IPS-18c (cell line): ENCODE results near the gene KDSR.

Source experiments
- H3K4me3 ChIP-seq: 2 replicates; pipeline ENCODE4 v1.7.0; 2013; ENCODE audit warnings: low read depth, mild to moderate bottlenecking, low read length, moderate library complexity; ENCODE audit not compliant: insufficient read depth
- H3K9me3 ChIP-seq: one replicate; pipeline ENCODE4 v1.6.1; 2013; ENCODE audit warnings: mild to moderate bottlenecking, low read length, moderate library complexity; ENCODE audit not compliant: control insufficient read depth, insufficient read depth

Gene KDSR

DNA sequence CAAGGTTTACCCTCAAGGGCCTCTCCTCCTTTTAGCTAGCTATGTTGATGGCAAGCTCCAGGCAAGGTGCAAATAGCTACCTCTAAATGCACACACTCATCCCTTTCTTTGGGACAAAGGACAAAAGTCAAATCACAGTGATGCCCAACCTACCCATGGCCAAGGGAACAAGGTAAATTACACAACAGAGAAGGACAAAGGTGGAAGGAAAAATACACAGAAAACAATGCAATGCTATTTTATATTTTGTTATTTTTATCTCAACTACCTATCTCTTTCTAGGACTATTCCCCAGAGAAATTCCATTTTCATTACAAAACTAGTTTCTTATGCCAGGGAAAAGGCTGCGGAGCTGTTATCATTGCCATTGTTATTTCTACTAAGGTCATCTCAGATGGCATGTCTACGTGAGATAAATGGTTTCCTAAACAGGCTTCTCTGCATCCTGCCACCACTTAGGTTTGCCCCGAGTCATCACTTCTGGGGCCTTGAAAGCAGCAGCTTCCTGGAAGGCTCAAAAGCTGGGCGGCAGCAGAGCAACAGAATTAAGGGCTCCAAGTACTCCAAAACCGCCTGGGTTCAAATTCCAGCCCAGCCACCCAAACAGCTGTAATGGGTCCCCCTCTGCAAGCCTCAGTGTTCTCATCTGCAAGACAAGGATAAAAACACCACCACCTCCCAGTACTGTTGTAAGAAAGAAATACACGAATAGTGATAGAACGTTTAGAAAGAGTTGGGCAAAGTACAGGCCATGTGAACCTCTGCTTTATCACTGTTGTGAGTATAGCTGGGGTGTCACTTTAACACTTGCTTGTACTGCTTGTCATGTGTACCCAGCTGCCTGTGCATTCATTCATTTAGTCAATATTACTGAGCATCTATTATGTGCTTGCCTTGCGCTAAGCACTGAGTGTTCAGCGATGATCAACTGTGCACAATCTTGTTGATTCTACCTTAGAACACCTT lies 68.3 kb downstream of the KDSR start:
- H3K9me3 ChIP-seq = no peaks in the 10 kb centered on the region

DNA sequence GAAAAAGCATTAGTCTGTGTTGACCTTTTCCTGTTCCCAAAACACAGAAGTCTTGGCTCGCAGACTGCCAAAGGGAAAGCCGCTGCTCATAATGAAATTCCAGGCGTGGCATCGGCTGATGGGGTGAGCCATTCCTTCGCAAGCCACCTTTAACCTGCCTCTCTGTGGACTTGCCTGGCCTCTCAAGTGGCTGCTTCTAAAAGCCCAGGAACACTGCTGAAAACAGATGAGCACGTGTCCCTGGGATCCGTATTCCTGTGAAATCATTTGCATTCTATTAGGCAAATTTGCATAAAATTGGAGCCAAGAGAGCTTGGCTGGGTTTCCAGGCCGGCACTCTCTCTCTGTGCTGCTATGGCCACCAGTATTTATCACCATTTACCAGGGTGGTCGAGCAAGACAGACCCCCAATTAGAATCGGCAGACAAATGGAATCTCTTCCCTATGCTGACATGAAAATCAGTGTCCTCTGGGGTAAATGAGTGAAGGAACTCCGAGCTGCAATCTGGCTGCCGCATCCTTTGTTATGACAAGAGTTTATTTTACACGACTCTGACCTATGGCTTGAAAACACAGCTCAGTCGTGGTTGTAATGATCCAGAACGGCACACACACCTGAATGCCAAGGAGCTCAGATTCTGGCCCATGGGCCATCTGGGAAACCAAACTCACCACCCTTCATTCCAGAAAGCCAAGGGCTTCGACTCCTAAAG lies 69.2 kb downstream of the KDSR start:
- Histone ChIP-seq H3K4me3 (no peak overlapping the region), H3K9me3 (no peaks in the 10 kb centered on the region)

More for the DNA sequence above, 68.3 kb downstream of the KDSR start:
- no peak overlapping the region for H3K4me3 ChIP-seq

- H3K4me3 ChIP-seq = no peak overlapping the region
- no peaks in the 10 kb centered on the region for H3K9me3 ChIP-seq
Measured at GRCh38 chr18:63293935-63294334, 73.1 kb downstream of the KDSR start.

DNA sequence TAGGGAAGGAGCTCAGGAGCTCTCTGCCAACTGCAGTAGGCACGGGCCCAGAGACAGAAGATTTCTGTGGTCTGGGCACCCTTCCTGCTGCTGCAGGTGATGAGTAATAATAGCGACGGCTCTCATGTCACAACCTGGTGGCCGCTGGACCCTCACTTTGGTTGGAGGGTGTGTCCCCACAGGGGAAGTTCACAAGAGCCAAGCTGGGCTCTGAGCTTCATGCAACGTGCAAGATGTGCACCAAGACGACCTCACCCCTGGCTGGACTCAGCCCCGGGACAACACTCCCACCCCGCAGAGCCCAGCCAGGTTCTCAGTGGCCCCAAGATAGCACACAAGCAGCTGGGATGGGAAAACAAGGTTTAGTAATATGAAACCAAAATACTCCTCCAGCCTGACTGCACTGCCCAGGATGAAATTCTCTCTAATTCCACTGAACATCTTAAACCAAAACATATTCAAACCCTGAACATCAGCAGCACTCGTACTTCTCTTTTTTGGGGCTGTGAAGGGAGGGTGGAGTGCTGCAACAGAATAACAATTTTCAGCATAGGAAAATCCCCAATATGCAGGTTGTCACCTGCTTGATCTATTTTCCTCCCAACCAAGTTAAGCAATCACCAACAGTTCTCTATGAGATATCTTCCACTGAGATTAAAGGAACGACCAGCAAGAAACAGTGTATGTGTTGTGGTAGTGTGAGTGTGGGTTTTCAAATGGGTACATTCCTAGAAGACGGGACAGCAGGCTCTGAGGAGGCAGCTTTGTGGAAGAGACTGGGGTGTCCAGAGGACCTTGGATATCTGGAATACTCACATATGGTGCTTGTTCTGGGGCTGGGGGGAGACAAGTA lies 73.9 kb downstream of the KDSR start:
- Histone ChIP-seq H3K9me3 (no peaks in the 10 kb centered on the region), H3K4me3 (no peak overlapping the region)

- Histone ChIP-seq H3K9me3 (no peaks in the 10 kb centered on the region), H3K4me3 (no peak overlapping the region)
Measured at GRCh38 chr18:63291278-63291677, 75.7 kb downstream of the KDSR start.

- no peaks in the 10 kb centered on the region for H3K9me3 ChIP-seq
- no peak overlapping the region for H3K4me3 ChIP-seq
Measured at GRCh38 chr18:63290821-63291200, 76.2 kb downstream of the KDSR start.

DNA sequence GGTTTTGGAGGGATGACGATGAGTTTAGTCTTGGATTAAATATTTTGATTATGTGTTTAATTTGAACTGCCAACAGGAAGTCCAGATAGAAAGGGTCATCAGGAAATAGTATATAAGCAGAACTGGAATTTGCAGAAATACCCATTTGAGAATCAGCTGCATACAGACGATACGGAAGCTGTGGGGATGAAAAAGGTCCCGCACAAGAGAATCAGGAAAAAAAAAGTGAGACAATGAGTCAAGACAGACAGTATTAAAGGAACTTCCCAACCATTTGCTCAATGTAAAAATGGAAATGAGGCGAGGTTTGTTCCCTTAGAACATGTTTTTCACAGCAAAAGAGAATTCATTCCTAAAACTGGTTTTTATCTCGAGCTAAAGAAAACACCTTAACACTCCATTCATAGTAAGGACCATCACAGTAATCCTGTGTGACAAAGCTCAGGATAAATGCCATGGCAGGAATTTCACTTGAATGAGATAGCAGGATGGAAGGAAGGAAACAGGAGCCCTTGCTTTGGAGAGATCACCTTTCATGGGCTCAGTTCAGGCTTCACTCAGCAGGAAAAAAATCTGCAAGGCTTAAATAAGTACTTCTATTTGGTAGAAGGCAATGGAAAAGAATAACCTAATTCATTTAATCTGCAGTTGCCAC lies 76.7 kb downstream of the KDSR start:
- Histone ChIP-seq H3K4me3 (no peak overlapping the region), H3K9me3 (no peaks in the 10 kb centered on the region)

GRCh38 chr18:63288311-63288710 lies 78.7 kb downstream of the KDSR start:
- H3K4me3 ChIP-seq = no peak overlapping the region
- H3K9me3 ChIP-seq = no peaks in the 10 kb centered on the region

GRCh38 chr18:63287691-63288220 lies 79.2 kb downstream of the KDSR start:
- Histone ChIP-seq H3K9me3 (no peaks in the 10 kb centered on the region), H3K4me3 (no peak overlapping the region)

DNA sequence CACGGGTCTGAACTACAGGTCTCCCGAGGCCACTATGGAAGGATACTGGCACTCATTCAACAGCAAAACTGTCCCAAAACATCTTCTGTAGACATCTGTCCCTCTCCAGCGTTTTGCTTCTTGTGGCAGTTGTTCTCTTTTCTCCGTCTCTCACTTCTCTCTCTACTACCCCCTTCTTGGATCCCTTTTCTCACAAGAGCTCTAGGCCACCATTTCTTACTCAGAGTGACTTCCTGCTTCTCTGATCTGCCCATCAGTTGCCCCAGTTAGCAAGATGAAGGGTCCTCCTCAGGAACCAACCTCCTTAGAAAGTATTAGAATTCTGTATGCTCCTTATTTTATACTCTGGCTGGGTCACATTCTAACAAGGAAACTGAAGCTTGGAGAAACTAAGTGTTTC lies 80.1 kb downstream of the KDSR start:
- no peaks in the 10 kb centered on the region for H3K9me3 ChIP-seq
- no peak overlapping the region for H3K4me3 ChIP-seq

DNA sequence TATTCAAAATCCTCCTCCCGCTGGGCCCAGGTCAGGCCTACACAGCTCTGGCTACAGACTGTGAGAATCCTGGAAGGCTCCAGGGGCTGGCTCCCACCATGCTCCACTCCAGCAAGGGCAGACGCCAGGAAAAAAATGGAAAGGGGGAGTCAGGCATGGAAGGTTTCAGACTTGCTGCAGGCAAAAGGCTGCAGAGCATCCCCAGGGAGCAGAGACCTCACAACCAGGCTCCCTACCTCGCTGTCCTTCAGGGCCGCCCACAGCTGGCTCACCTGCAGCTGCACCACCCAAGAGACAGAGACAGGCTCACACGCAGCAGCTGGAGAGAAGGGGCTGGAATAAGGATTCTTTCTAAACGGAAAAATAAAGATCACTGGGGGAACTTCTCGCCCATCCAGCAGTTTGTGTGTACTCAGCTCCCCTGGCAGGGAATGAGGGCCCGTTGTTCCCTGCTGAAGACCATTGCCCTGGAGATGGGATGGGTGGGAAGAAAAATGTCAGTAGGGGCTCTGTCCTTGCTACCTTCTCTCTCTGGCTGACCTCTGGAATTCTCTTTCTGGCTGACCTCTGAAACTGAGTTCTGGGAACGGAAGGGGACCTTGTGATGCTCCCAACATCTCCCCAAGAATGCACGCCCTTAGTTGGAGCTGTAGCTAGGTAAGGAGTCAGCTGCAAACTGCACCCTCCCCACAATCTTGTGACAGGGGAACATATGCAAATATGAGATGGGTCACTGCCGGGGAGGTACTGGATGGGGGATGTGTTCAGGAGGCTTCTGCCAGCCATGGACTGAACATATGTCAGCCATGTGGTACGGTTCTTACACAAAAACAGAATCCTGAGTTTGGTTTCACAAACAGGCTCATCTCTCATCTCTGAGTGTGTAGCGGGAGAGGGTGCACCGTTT lies 81.9 kb downstream of the KDSR start:
- Histone ChIP-seq H3K4me3 (no peak overlapping the region), H3K9me3 (no peaks in the 10 kb centered on the region)

GRCh38 chr18:63284173-63284799 lies 82.7 kb downstream of the KDSR start:
- Histone ChIP-seq H3K4me3 (no peak overlapping the region), H3K9me3 (no peaks in the 10 kb centered on the region)

- no peaks in the 10 kb centered on the region for H3K9me3 ChIP-seq
- H3K4me3 ChIP-seq = no peak overlapping the region
Measured at GRCh38 chr18:63283305-63284094, 83.5 kb downstream of the KDSR start.

DNA sequence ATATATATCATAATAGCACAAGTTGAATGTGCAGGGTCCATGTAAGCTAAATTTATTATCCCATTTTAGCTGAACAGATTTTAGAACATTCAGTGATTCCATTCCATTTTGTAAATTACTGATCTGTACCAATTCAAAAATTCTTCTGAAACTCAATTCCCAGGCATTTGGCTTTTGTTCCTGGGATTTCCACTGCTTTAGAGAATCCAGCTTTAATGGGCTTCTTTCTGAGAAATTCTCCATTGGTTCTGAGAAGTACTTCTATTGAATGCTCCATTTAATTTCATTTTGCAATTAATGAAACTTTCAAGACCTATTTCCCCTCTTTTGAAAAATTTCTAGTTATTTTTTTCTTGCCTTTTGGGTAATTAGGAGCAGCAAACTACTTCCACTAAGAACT lies 84.2 kb downstream of the KDSR start:
- H3K4me3 ChIP-seq = no peak overlapping the region
- no peaks in the 10 kb centered on the region for H3K9me3 ChIP-seq
